ENCODE data around the gene CDH4.

The CDH4 gene

GRCh38 chr20:61806995-61807394 lies 554.9 kb downstream of the CDH4 start:
- DNase-seq (ENCODE audit: low spot score), result no peak

- no peak for DNase-seq (ENCODE audit: low spot score)
Measured at GRCh38 chr20:61807471-61808160, 555.6 kb downstream of the CDH4 start.

GRCh38 chr20:61808447-61808846 lies 556.4 kb downstream of the CDH4 start:
- DNase-seq (ENCODE audit: low spot score), result no peak

- no peak for DNase-seq (ENCODE audit: low spot score)
Measured at GRCh38 chr20:61809006-61809770, 557.1 kb downstream of the CDH4 start.

GRCh38 chr20:61810066-61810737 lies 558.1 kb downstream of the CDH4 start:
- no peak for DNase-seq (ENCODE audit: low spot score)

GRCh38 chr20:61810738-61811135 lies 558.7 kb downstream of the CDH4 start:
- no peak for DNase-seq (ENCODE audit: low spot score)

- DNase-seq (ENCODE audit: low spot score), result no peak
Measured at GRCh38 chr20:61811166-61811565, 559.1 kb downstream of the CDH4 start.

GRCh38 chr20:61812121-61812844 lies 560.2 kb downstream of the CDH4 start:
- no peak for DNase-seq (ENCODE audit: low spot score)

GRCh38 chr20:61812845-61813485 lies 560.9 kb downstream of the CDH4 start:
- no peak for DNase-seq (ENCODE audit: low spot score)

- DNase-seq (ENCODE audit: low spot score), result no peak
Measured at GRCh38 chr20:61813791-61814190, 561.7 kb downstream of the CDH4 start.

- no peak for DNase-seq (ENCODE audit: low spot score)
Measured at GRCh38 chr20:61814244-61814643, 562.2 kb downstream of the CDH4 start.

- no peak for DNase-seq (ENCODE audit: low spot score)
Measured at GRCh38 chr20:61814726-61815125, 562.7 kb downstream of the CDH4 start.

GRCh38 chr20:61815176-61815575 lies 563.1 kb downstream of the CDH4 start:
- no peak for DNase-seq (ENCODE audit: low spot score)

GRCh38 chr20:61815678-61816077 lies 563.6 kb downstream of the CDH4 start:
- no peak for DNase-seq (ENCODE audit: low spot score)

GRCh38 chr20:61816606-61817460 lies 564.8 kb downstream of the CDH4 start:
- DNase-seq (ENCODE audit: low spot score), result no peak

GRCh38 chr20:61817575-61817974 lies 565.5 kb downstream of the CDH4 start:
- DNase-seq (ENCODE audit: low spot score), result no peak

GRCh38 chr20:61818746-61819573 lies 566.9 kb downstream of the CDH4 start:
- DNase-seq (ENCODE audit: low spot score), result no peak

GRCh38 chr20:61819574-61819846 lies 567.4 kb downstream of the CDH4 start:
- no peak for DNase-seq (ENCODE audit: low spot score)

- DNase-seq (ENCODE audit: low spot score), result no peak
Measured at GRCh38 chr20:61819921-61820825, 568.1 kb downstream of the CDH4 start.
